ENCODE data around the gene HRNR.

The HRNR gene

GRCh38 chr1:152167835-152168534 is 56.0 kb downstream of the HRNR start:
- no peak for DNase-seq (ENCODE audit: extremely low spot score)
- POLR2A ChIA-PET, result no interaction called here
- CTCF ChIA-PET, result interaction anchor here (1.5 kb wide), 1 partner anchor 290 kb away, joined by 3 read pairs; no protein-coding TSS in a partner anchor
- TF ChIP-seq NFRKB (IDR thresholded peaks at IDR 0.05) (no peak), ZNF384 (IDR thresholded peaks at IDR 0.05) (no peak), TARDBP (IDR thresholded peaks at IDR 0.05) (no peak), ELF4 (IDR thresholded peaks at IDR 0.05) (no peak), FOXM1 (IDR thresholded peaks at IDR 0.05; ENCODE audit: borderline replicate concordance) (no peak), HDGF (IDR thresholded peaks at IDR 0.05; ENCODE audit: borderline replicate concordance) (no peak), SUZ12 (IDR thresholded peaks at IDR 0.05) (no peak), BHLHE40 (IDR thresholded peaks at IDR 0.05; ENCODE audit: borderline replicate concordance) (no peak), LEF1 (IDR thresholded peaks at IDR 0.05; ENCODE audit: borderline replicate concordance) (no peak), SP1 (IDR thresholded peaks at IDR 0.05) (no peak), PKNOX1 (IDR thresholded peaks at IDR 0.05) (no peak), CTBP1 (IDR thresholded peaks at IDR 0.05; ENCODE audit: borderline replicate concordance) (no peak), ARNT (IDR thresholded peaks at IDR 0.05) (no peak), L3MBTL2 (conservative IDR thresholded peaks at IDR 0.05) (no peak), FOXK2 (IDR thresholded peaks at IDR 0.05) (no peak), FOXA1 (IDR thresholded peaks at IDR 0.05) (no peak)

- CTCF ChIA-PET, result interaction anchor here (1.5 kb wide), 1 partner anchor 291 kb away, joined by 3 read pairs; no protein-coding TSS in a partner anchor
- no peak for DNase-seq (ENCODE audit: extremely low spot score)
- TF ChIP-seq FOXK2 (IDR thresholded peaks at IDR 0.05) (no peak), SUZ12 (IDR thresholded peaks at IDR 0.05) (no peak), HDGF (IDR thresholded peaks at IDR 0.05; ENCODE audit: borderline replicate concordance) (no peak), PKNOX1 (IDR thresholded peaks at IDR 0.05) (no peak), SP1 (IDR thresholded peaks at IDR 0.05) (no peak), ZNF384 (IDR thresholded peaks at IDR 0.05) (no peak), NFRKB (IDR thresholded peaks at IDR 0.05) (no peak), L3MBTL2 (conservative IDR thresholded peaks at IDR 0.05) (no peak), CTBP1 (IDR thresholded peaks at IDR 0.05; ENCODE audit: borderline replicate concordance) (no peak), TARDBP (IDR thresholded peaks at IDR 0.05) (no peak)
- POLR2A ChIA-PET, result no interaction called here
These were observed 57.0 kb downstream of the HRNR start for GRCh38 chr1:152166966-152167365.

GRCh38 chr1:152165286-152166077 is 58.5 kb downstream of the HRNR start:
- ChIA-PET POLR2A (no interaction called here), CTCF (no interaction called here)
- no peak for TF ChIP-seq TARDBP (IDR thresholded peaks at IDR 0.05)
- DNase-seq (ENCODE audit: extremely low spot score), result no peak

GRCh38 chr1:152164517-152165136 is 59.4 kb downstream of the HRNR start:
- TF ChIP-seq L3MBTL2 (conservative IDR thresholded peaks at IDR 0.05) (no peak), TARDBP (IDR thresholded peaks at IDR 0.05) (no peak)
- CTCF ChIA-PET, result no interaction called here
- DNase-seq (ENCODE audit: extremely low spot score), result no peak
- POLR2A ChIA-PET, result no interaction called here

GRCh38 chr1:152162792-152163463 is 61.1 kb downstream of the HRNR start:
- POLR2A ChIA-PET, result no interaction called here
- no peak for TF ChIP-seq FOXK2 (IDR thresholded peaks at IDR 0.05)
- TF ChIP-seq ELF4 (IDR thresholded peaks at IDR 0.05), result no peak
- no peak for TF ChIP-seq NFRKB (IDR thresholded peaks at IDR 0.05)
- no peak for TF ChIP-seq SP1 (IDR thresholded peaks at IDR 0.05)
- no peak for TF ChIP-seq L3MBTL2 (conservative IDR thresholded peaks at IDR 0.05)
- no peak for TF ChIP-seq ZNF384 (IDR thresholded peaks at IDR 0.05)
- no peak for TF ChIP-seq PKNOX1 (IDR thresholded peaks at IDR 0.05)
- no peak for TF ChIP-seq CTBP1 (IDR thresholded peaks at IDR 0.05; ENCODE audit: borderline replicate concordance)
- no peak for TF ChIP-seq BHLHE40 (IDR thresholded peaks at IDR 0.05; ENCODE audit: borderline replicate concordance)
- no peak for TF ChIP-seq SUZ12 (IDR thresholded peaks at IDR 0.05)
- TF ChIP-seq ARNT (IDR thresholded peaks at IDR 0.05), result no peak
- no peak for TF ChIP-seq TARDBP (IDR thresholded peaks at IDR 0.05)
- no peak for TF ChIP-seq FOXM1 (IDR thresholded peaks at IDR 0.05; ENCODE audit: borderline replicate concordance)
- TF ChIP-seq HDGF (IDR thresholded peaks at IDR 0.05; ENCODE audit: borderline replicate concordance), result no peak
- no peak for TF ChIP-seq FOXA1 (IDR thresholded peaks at IDR 0.05)
- no peak for TF ChIP-seq LEF1 (IDR thresholded peaks at IDR 0.05; ENCODE audit: borderline replicate concordance)
- CTCF ChIA-PET, result no interaction called here

More at GRCh38 chr1:152162792-152163463, 61.1 kb downstream of the HRNR start:
- no peak for DNase-seq (ENCODE audit: extremely low spot score)

Data from HEK293T (cell line).